Astrocyte (in vitro differentiated cells and primary cell): ENCODE results near the gene PPP1R13B. TPM values are rescaled to one million over a fixed set of nuclear protein-coding genes. Genes with fewer than 3 reads are reported as not detected.

Experiments
- DNase-seq: peaks from one replicate; pipeline ENCODE4 v3.0.0-alpha.2; 2010; ENCODE audit warnings: low read depth
- FAIRE-seq: peaks from 2 replicates; lab custom pipeline; 2011; peaks lifted over from hg19 to GRCh38; lab: Jason Lieb, UNC
- H2AFZ ChIP-seq: 2 replicates; pipeline ENCODE4 v1.6.0; 2012; ENCODE audit warnings: low read depth, low read length, inconsistent platforms
- H3K27ac ChIP-seq: 2 replicates; pipeline ENCODE4 v1.5.1; 2011; ENCODE audit warnings: low read depth, low read length, inconsistent platforms
- H3K27me3 ChIP-seq: 2 replicates; pipeline ENCODE4 v1.6.0; 2011; ENCODE audit warnings: low read length, inconsistent platforms; ENCODE audit not compliant: insufficient read depth
- H3K36me3 ChIP-seq: 2 replicates; pipeline ENCODE4 v1.5.1; 2011; ENCODE audit warnings: low read length, inconsistent platforms; ENCODE audit not compliant: insufficient read depth
- H3K4me1 ChIP-seq: 2 replicates; pipeline ENCODE4 v1.5.1; 2011; ENCODE audit warnings: low read length, inconsistent platforms; ENCODE audit not compliant: insufficient read depth
- H3K4me2 ChIP-seq: 2 replicates; pipeline ENCODE4 v1.6.0; 2012; ENCODE audit warnings: low read length, inconsistent platforms
- H3K4me3 ChIP-seq: 2 replicates; pipeline ENCODE4 v1.5.1; 2011; ENCODE audit warnings: low read depth, mild to moderate bottlenecking, low read length, inconsistent platforms; ENCODE audit not compliant: insufficient read depth
- H3K79me2 ChIP-seq: 2 replicates; pipeline ENCODE4 v1.6.0; 2012; ENCODE audit warnings: mild to moderate bottlenecking, low read length, inconsistent platforms; ENCODE audit not compliant: insufficient read depth
- H3K9ac ChIP-seq: 2 replicates; pipeline ENCODE4 v1.6.0; 2012; ENCODE audit warnings: mild to moderate bottlenecking, low read length, inconsistent platforms
- H3K9me3 ChIP-seq: 2 replicates; pipeline ENCODE4 v1.5.1; 2012; ENCODE audit warnings: low read depth, mild to moderate bottlenecking, low read length, inconsistent platforms; ENCODE audit not compliant: insufficient read depth
- H4K20me1 ChIP-seq: 2 replicates; pipeline ENCODE4 v1.6.0; 2012; ENCODE audit warnings: low read length, inconsistent platforms; ENCODE audit not compliant: insufficient read depth
- H3K27ac Mint-ChIP-seq: one replicate; pipeline ENCODE4 v1.8.0; 2021; ENCODE audit warnings: mild to moderate bottlenecking, mixed read lengths; ENCODE audit not compliant: unreplicated experiment
- H3K27me3 Mint-ChIP-seq: one replicate; pipeline ENCODE4 v1.8.0; 2021; ENCODE audit warnings: low read depth, mixed read lengths; ENCODE audit not compliant: unreplicated experiment
- H3K36me3 Mint-ChIP-seq: one replicate; pipeline ENCODE4 v1.8.0; 2021; ENCODE audit warnings: low read depth, mixed read lengths; ENCODE audit not compliant: unreplicated experiment
- H3K4me1 Mint-ChIP-seq: one replicate; pipeline ENCODE4 v1.8.0; 2021; ENCODE audit warnings: low read depth, mixed read lengths; ENCODE audit not compliant: unreplicated experiment
- H3K4me3 Mint-ChIP-seq: one replicate; pipeline ENCODE4 v1.8.0; 2021; ENCODE audit warnings: mild to moderate bottlenecking, moderate library complexity, mixed read lengths; ENCODE audit not compliant: unreplicated experiment
- H3K9me3 Mint-ChIP-seq: one replicate; pipeline ENCODE4 v1.8.0; 2021; ENCODE audit warnings: mild to moderate bottlenecking, mixed read lengths; ENCODE audit not compliant: unreplicated experiment
- CTCF ChIP-seq: IDR thresholded peaks from 2 replicates; pipeline ENCODE4 v1.5.1; 2011; ENCODE audit warnings: low read depth, mild to moderate bottlenecking, inconsistent platforms, low read length, moderate library complexity; ENCODE audit not compliant: insufficient read depth
- EZH2 ChIP-seq: IDR thresholded peaks from 2 replicates; pipeline ENCODE4 v1.6.1; 2012; ENCODE audit warnings: mild to moderate bottlenecking, low read length, inconsistent platforms; ENCODE audit not compliant: insufficient read depth
- total RNA-seq: library from RNA; stranded (reverse); gene quantifications from 2 replicates; pipeline ENCODE4 v1.2.1, GENCODE V29; 2021

Gene PPP1R13B
- total RNA-seq, 1 donor from 2014 or later = 7.0 TPM

- H3K4me1 ChIP-seq = peaks cover 3% of the 10 kb centered on the region
- H2AFZ ChIP-seq = no peak overlapping the region
- peaks cover 4% of the 10 kb centered on the region for H3K9me3 Mint-ChIP-seq
- no peak overlapping the region for H3K4me2 ChIP-seq
- H3K27ac ChIP-seq = no peak overlapping the region
- peaks cover 6% of the 10 kb centered on the region for H3K4me1 Mint-ChIP-seq
- H3K9me3 ChIP-seq = peaks cover 5% of the 10 kb centered on the region
- no peaks in the 10 kb centered on the region for H3K36me3 ChIP-seq
- H4K20me1 ChIP-seq = no peaks in the 10 kb centered on the region
- TF ChIP-seq EZH2 = no peak
- no peak for TF ChIP-seq CTCF
- no peak for DNase-seq
- no peak overlapping the region for H3K4me3 Mint-ChIP-seq
- H3K79me2 ChIP-seq = no peaks in the 10 kb centered on the region
- peaks cover 2% of the 10 kb centered on the region for H3K36me3 Mint-ChIP-seq
- no peaks in the 10 kb centered on the region for H3K27me3 ChIP-seq
- no peak overlapping the region for H3K27ac Mint-ChIP-seq
- no peak overlapping the region for H3K4me3 ChIP-seq
- no peak for FAIRE-seq
- peaks cover 8% of the 10 kb centered on the region for H3K27me3 Mint-ChIP-seq
- H3K9ac ChIP-seq = no peak overlapping the region
Measured at GRCh38 chr14:103891667-103892215, 44.4 kb upstream of the PPP1R13B start.

- no peak for FAIRE-seq
Measured at GRCh38 chr14:103890821-103891666, 43.7 kb upstream of the PPP1R13B start.

More at GRCh38 chr14:103890821-103891666, 43.7 kb upstream of the PPP1R13B start:
- no peak for DNase-seq
- no peaks in the 10 kb centered on the region for H3K36me3 ChIP-seq
- no peak for TF ChIP-seq CTCF
- TF ChIP-seq EZH2 = no peak
- H3K9me3 Mint-ChIP-seq = no peaks in the 10 kb centered on the region
- peaks cover 6% of the 10 kb centered on the region for H3K4me1 Mint-ChIP-seq
- no peaks in the 10 kb centered on the region for H3K9me3 ChIP-seq
- H4K20me1 ChIP-seq = no peaks in the 10 kb centered on the region
- H3K27me3 ChIP-seq = peaks cover 2% of the 10 kb centered on the region
- H3K4me1 ChIP-seq = peaks cover 3% of the 10 kb centered on the region
- no peaks in the 10 kb centered on the region for H3K79me2 ChIP-seq
- no peak overlapping the region for H3K27ac Mint-ChIP-seq
- no peaks in the 10 kb centered on the region for H3K36me3 Mint-ChIP-seq
- no peak overlapping the region for H3K4me3 Mint-ChIP-seq
- no peak overlapping the region for H3K9ac ChIP-seq
- no peak overlapping the region for H3K4me3 ChIP-seq
- no peak overlapping the region for H2AFZ ChIP-seq
- H3K27me3 Mint-ChIP-seq = peaks cover 8% of the 10 kb centered on the region
- H3K4me2 ChIP-seq = no peak overlapping the region
- H3K27ac ChIP-seq = no peak overlapping the region
